Esophagus squamous epithelium (tissue), 4 donors: ENCODE measurements around the gene PEF1.

Experiments used
- CTCF ChIP-seq, 6 experiments: fragments of 450-650 bp in 4 of 6; fragments of 200-600 bp in 2 of 6; sonication (generic) in 2 of 6; IDR thresholded peaks; one replicate each; pipeline ENCODE4 v1.5.1; 2016 to 2019; ENCODE audit warnings: antibody characterized with exemption in 6 of 6, mild to moderate bottlenecking in 4 of 6, moderate library complexity in 4 of 6
- POLR2A ChIP-seq, 4 donors: fragments of 450-650 bp; IDR thresholded peaks; one replicate each; pipeline ENCODE4 v1.6.1; 2017; ENCODE audit warnings: antibody characterized with exemption in 4 of 4, mild to moderate bottlenecking in 4 of 4, moderate library complexity in 3 of 4

GRCh38 chr1:31685795-31686194 lies 41.1 kb upstream of the PEF1 start:
- no peak for TF ChIP-seq POLR2A (IDR thresholded peaks at IDR 0.05)
- TF ChIP-seq CTCF (IDR thresholded peaks at IDR 0.05) = no peak
